ENCODE results near the gene GPC1. TPM values are rescaled to one million over a fixed set of nuclear protein-coding genes. Genes with fewer than 3 reads are reported as not detected.

GPC1 gene
- total RNA-seq, 2 experiments from 2014 or later, result 5.8 to 7.9 TPM

- Mint-ChIP-seq H3K9me3 (no peaks in the 10 kb centered on the region), H3K27ac (no peak overlapping the region), H3K27me3 (peaks cover under 1% of the 10 kb centered on the region), H3K4me1 (no peaks in the 10 kb centered on the region), H3K4me3 (no peak overlapping the region), H3K36me3 (ENCODE audit: low read depth) (no peaks in the 10 kb centered on the region)
- DNase-seq, result no peak
- POLR2A ChIA-PET, result no interaction called here
- CTCF ChIA-PET, result no interaction called here
Observed at GRCh38 chr2:240442891-240443715, 7.6 kb downstream of the GPC1 start.

DNA sequence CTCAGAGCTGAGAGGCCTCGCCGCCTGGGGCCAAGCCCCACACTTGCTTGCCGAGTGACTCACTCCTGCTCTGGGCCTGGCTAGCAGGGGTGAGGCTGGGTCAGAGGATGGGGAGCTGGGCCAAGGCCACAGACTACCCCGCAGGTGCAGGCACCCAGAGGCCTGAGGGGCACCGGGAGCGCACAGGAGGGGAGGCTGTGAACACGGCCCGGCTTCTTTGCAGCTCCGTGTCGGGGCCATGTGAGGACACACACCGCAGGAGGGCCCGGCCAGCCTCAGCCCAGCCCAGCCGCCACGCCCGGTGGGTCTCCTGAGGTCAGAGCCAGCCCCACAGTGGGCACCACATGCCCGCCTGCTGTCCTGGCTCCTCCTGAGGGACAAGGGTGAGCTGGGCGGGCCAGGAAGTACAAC is 8.4 kb downstream of the GPC1 start:
- no peaks in the 10 kb centered on the region for H3K36me3 Mint-ChIP-seq (ENCODE audit: low read depth)
- no peaks in the 10 kb centered on the region for H3K27me3 Mint-ChIP-seq
- no peak overlapping the region for H3K27ac Mint-ChIP-seq
- CTCF ChIA-PET, result no interaction called here
- H3K9me3 Mint-ChIP-seq, result no peaks in the 10 kb centered on the region
- POLR2A ChIA-PET, result no interaction called here
- H3K4me1 Mint-ChIP-seq, result no peaks in the 10 kb centered on the region
- H3K4me3 Mint-ChIP-seq, result no peak overlapping the region
- no peak for DNase-seq

DNA sequence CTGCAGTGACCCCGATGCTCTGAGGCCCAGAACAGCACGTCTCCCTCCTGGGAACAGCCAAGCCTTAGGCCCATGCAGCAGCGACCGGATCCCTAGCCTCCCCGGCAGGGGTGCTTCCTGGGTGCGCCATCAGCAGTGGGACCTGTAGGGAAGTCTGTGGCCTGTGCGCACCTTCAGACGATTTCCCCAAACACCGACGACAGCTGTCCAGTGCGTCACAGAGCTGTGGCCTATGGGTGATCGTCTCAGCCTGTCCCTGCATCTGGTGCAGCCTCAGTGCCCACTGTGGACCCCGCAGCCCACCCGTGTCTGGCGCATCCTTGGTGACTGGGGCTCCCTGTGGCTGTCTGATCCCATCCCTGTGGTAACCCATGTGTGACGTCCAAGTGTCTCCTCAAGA is 9.0 kb downstream of the GPC1 start:
- no peaks in the 10 kb centered on the region for H3K36me3 Mint-ChIP-seq (ENCODE audit: low read depth)
- ChIA-PET CTCF (no interaction called here), POLR2A (no interaction called here)
- H3K27me3 Mint-ChIP-seq, result no peaks in the 10 kb centered on the region
- no peak for DNase-seq
- no peak overlapping the region for H3K27ac Mint-ChIP-seq
- H3K4me1 Mint-ChIP-seq, result no peaks in the 10 kb centered on the region
- no peak overlapping the region for H3K4me3 Mint-ChIP-seq
- no peaks in the 10 kb centered on the region for H3K9me3 Mint-ChIP-seq

DNA sequence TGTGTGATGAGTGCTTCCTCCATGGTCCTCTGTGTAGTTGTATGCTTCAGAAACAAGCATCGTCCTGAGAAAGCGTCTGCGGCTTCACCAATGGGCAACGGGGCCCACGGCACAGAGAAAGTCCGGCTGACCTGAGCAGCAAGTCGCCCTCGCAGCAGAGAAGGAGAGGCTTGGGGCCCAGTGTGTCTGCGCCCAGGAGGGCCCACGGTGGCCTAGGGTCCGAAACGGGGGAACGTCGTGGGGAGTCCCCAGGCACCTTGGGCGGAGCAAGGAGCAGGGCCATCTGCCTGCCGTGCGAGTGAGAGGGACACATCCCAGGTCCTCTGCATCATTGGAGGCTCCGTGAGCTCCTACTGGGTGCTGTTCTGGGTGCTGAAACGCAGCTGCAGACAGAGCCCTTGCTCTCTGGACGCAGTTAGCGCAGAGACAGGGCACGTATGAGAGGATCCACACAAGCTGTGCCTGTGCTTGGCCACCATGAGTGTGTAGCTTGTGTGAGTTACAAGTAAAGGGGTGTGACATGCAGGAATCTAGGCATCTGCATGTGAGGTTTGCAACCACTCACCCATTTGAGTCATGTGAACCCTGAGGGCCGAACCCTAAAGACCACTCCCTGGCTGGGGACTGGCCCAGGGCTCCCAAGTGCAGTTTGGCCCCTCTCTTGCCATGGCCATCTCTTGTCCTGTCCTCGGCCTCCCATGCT is 10.6 kb downstream of the GPC1 start:
- H3K9me3 Mint-ChIP-seq, result no peaks in the 10 kb centered on the region
- H3K27me3 Mint-ChIP-seq, result peaks cover 13% of the 10 kb centered on the region
- ChIA-PET POLR2A (no interaction called here), CTCF (no interaction called here)
- H3K36me3 Mint-ChIP-seq (ENCODE audit: low read depth), result no peaks in the 10 kb centered on the region
- H3K27ac Mint-ChIP-seq, result no peak overlapping the region
- H3K4me1 Mint-ChIP-seq, result no peaks in the 10 kb centered on the region
- no peak overlapping the region for H3K4me3 Mint-ChIP-seq
- no peak for DNase-seq

DNA sequence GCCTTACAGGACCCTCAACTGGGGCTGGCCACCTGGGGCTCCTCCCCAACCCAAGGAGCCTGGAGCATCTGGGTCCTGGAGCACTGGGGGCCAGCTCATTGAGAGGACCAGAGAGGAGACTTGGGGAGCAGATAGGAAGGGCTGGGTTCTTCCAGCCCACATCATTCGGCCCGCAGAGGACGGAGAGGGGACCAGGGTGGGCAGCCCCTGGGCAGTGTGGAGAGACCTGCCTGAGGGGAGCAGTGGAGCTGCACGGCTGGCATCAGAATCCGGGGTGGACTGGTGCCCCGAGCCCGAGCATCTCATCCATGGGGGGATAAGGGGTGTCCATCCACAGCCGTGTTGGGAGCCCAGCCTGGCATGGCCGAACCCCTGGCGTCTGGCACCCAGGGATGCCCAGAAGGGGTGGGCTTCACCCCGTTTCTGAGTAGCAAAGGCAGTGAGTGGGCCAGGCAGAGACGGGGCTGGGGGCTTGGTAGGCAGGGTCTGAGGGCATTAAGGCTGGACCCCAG is 11.3 kb downstream of the GPC1 start:
- H3K9me3 Mint-ChIP-seq, result no peaks in the 10 kb centered on the region
- no peak overlapping the region for H3K27ac Mint-ChIP-seq
- no peak overlapping the region for H3K4me3 Mint-ChIP-seq
- no peaks in the 10 kb centered on the region for H3K4me1 Mint-ChIP-seq
- no peaks in the 10 kb centered on the region for H3K36me3 Mint-ChIP-seq (ENCODE audit: low read depth)
- H3K27me3 Mint-ChIP-seq, result peaks cover 19% of the 10 kb centered on the region
- DNase-seq, result no peak
- ChIA-PET CTCF (no interaction called here), POLR2A (no interaction called here)

- Mint-ChIP-seq H3K27me3 (peaks cover 24% of the 10 kb centered on the region), H3K4me3 (no peak overlapping the region), H3K9me3 (no peaks in the 10 kb centered on the region), H3K4me1 (peaks cover 4% of the 10 kb centered on the region), H3K36me3 (ENCODE audit: low read depth) (no peaks in the 10 kb centered on the region), H3K27ac (no peak overlapping the region)
- POLR2A ChIA-PET, result no interaction called here
- DNase-seq, result no peak
- CTCF ChIA-PET, result no interaction called here
Observed at GRCh38 chr2:240447331-240447730, 11.9 kb downstream of the GPC1 start.

DNA sequence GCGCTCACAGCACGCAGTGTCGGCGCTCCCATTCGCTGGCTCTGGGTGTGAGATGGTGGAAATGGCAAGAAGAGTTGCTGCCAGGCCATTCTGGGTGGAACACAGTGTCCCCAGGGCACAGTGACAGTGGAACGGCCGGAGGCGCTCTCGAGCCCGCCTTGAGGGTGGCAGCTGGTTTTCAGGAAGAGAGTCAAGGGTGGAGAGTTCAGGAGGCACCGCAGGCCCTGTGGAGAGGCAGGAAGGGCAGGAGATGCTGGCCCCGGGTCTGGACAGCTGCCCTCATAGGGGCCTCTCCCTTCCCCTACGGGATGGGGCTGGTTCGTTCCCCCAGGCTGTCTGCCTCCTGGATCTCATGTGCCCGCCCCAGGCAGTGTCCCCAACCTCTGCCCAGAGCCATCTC is 12.5 kb downstream of the GPC1 start:
- H3K4me3 Mint-ChIP-seq, result no peak overlapping the region
- H3K9me3 Mint-ChIP-seq, result no peaks in the 10 kb centered on the region
- DNase-seq, result no peak
- peaks cover 24% of the 10 kb centered on the region for H3K27me3 Mint-ChIP-seq
- peaks cover 4% of the 10 kb centered on the region for H3K4me1 Mint-ChIP-seq
- CTCF ChIA-PET, result no interaction called here
- H3K36me3 Mint-ChIP-seq (ENCODE audit: low read depth), result no peaks in the 10 kb centered on the region
- H3K27ac Mint-ChIP-seq, result no peak overlapping the region
- POLR2A ChIA-PET, result no interaction called here

- CTCF ChIA-PET, result no interaction called here
- no peak overlapping the region for H3K4me3 Mint-ChIP-seq
- H3K36me3 Mint-ChIP-seq (ENCODE audit: low read depth), result no peaks in the 10 kb centered on the region
- POLR2A ChIA-PET, result no interaction called here
- no peak for DNase-seq
- peaks cover 4% of the 10 kb centered on the region for H3K4me1 Mint-ChIP-seq
- H3K9me3 Mint-ChIP-seq, result no peaks in the 10 kb centered on the region
- H3K27ac Mint-ChIP-seq, result no peak overlapping the region
- H3K27me3 Mint-ChIP-seq, result peaks cover 24% of the 10 kb centered on the region
Observed at GRCh38 chr2:240448387-240449274, 13.2 kb downstream of the GPC1 start.

DNA sequence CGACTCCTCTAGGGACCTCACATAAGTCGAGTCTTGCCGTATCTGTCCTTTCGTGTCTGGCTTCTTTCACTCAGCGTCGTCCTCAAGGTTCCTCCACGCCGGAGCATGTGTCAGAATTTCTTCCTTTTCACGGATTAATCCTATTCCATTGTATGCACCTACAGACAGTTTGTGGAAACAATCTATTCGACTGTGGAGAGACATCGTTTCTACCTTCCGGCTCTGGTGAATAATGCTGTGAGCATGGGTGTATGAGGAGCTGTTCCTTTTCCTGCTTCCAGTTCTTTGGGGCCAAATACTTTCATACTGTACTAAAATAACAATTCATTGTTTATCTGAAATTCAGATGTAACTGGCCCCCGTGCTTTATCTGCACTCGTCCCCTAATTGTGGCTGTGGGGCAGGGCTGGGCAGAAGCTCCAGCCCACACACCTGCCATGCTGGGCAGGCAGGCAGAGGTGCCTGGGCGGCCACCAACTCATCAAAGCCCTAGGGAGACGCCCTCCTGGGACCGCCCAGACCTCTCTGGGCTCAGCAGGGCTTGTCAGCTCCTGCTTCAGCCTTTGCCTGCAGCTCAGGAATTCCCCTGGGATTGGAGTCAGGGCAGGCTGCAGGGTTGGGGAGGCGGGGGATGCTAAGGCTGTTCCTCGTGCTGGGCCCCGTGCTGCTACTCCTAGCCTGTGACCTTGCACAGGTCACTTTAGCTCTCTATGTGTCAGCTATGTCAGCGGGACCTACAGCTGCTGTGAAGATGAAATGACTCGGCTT is 14.5 kb downstream of the GPC1 start:
- Mint-ChIP-seq H3K4me3 (no peak overlapping the region), H3K36me3 (ENCODE audit: low read depth) (no peaks in the 10 kb centered on the region), H3K4me1 (peaks cover 9% of the 10 kb centered on the region), H3K27ac (no peak overlapping the region), H3K27me3 (peaks cover 35% of the 10 kb centered on the region), H3K9me3 (no peaks in the 10 kb centered on the region)
- no peak for DNase-seq
- ChIA-PET CTCF (interaction anchor here (1.0 kb wide), 1 partner anchor 64 kb away, joined by 5 read pairs; no protein-coding TSS in a partner anchor), POLR2A (no interaction called here)

- Mint-ChIP-seq H3K4me1 (peaks cover 9% of the 10 kb centered on the region), H3K9me3 (no peaks in the 10 kb centered on the region), H3K36me3 (ENCODE audit: low read depth) (no peaks in the 10 kb centered on the region), H3K27me3 (peaks cover 37% of the 10 kb centered on the region), H3K4me3 (no peak overlapping the region), H3K27ac (no peak overlapping the region)
- ChIA-PET POLR2A (no interaction called here), CTCF (interaction anchor here (1.0 kb wide), 1 partner anchor 63 kb away, joined by 5 read pairs; no protein-coding TSS in a partner anchor)
- no peak for DNase-seq
Observed at GRCh38 chr2:240450532-240451107, 15.2 kb downstream of the GPC1 start.

GRCh38 chr2:240451108-240451611 is 15.7 kb downstream of the GPC1 start:
- ChIA-PET CTCF (no interaction called here), POLR2A (no interaction called here)
- Mint-ChIP-seq H3K27ac (no peak overlapping the region), H3K4me1 (peaks cover 9% of the 10 kb centered on the region), H3K36me3 (ENCODE audit: low read depth) (no peaks in the 10 kb centered on the region), H3K9me3 (no peaks in the 10 kb centered on the region), H3K4me3 (no peak overlapping the region), H3K27me3 (peaks cover 37% of the 10 kb centered on the region)
- DNase-seq, result no peak

DNA sequence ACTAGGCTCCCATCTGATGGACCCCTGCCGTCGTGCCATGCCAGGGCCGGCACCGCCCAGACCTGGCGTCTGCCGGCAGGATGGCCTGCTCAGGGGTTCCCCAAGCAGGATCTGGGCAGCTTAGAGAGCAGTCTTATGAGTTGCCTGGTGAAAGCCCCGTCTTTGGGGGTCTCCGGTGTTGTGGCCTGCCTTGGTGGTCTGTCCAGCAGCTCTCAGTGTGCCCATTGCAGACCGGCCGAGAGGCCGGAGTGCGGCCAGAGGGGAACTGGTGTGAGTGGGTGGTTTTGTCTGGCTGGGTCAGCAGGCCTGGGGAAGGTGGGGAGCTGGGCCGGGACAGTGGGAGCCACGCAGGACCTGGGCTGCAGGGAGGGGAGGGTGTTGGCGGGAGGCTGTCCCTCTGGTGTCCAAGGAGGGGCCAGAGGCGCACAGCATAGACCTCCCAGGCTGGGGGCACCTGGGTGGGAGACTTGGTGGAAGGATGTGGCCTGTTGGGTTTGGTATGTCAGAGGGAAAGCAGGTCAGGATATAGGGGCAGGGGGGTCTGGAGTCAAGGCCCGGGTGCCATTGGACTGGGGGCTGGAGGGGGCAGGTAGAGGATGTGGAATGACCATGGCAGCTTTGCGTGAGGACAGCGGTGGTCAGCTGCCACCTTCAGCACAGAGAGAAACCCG is 16.5 kb downstream of the GPC1 start:
- H3K27ac Mint-ChIP-seq, result no peak overlapping the region
- peaks cover 9% of the 10 kb centered on the region for H3K4me1 Mint-ChIP-seq
- no peaks in the 10 kb centered on the region for H3K9me3 Mint-ChIP-seq
- peaks cover 44% of the 10 kb centered on the region for H3K27me3 Mint-ChIP-seq
- H3K4me3 Mint-ChIP-seq, result no peak overlapping the region
- no peak for DNase-seq
- POLR2A ChIA-PET, result no interaction called here
- CTCF ChIA-PET, result no interaction called here
- no peaks in the 10 kb centered on the region for H3K36me3 Mint-ChIP-seq (ENCODE audit: low read depth)

All from activated CD4-positive, alpha-beta memory T cell treated with anti-CD3 and anti-CD28 coated beads, Interleukin-2, amount 10 ng/mL, durations not matched to agents 7 days and 5 days (primary cell).